ENCODE measurements around the gene ZCCHC9.

- no peak for TF ChIP-seq CTCF (conservative IDR thresholded peaks at IDR 0.05; ENCODE audit: low read depth, low read length)
- no peak for TF ChIP-seq EZH2 (IDR thresholded peaks at IDR 0.05; ENCODE audit: borderline replicate concordance, low read depth, low read length, poor library complexity, severe bottlenecking)
These were observed 16.1 kb downstream of the ZCCHC9 start for GRCh38 chr5:81317536-81317935.
